BE2C (cell line): Measurements from ENCODE around the gene C22orf39.

Experiments
- DNase-seq: peaks from one replicate; pipeline ENCODE4 v3.0.0-alpha.2; 2020
- H3K27me3 ChIP-seq: fragments of 250-450 bp; sonication (Bioruptor Pico); 2 replicates; pipeline ENCODE4 v1.5.1; 2020; ENCODE audit warnings: mild to moderate bottlenecking
- H3K36me3 ChIP-seq: fragments of 250-450 bp; sonication (Bioruptor Pico); 2 replicates; pipeline ENCODE4 v1.5.1; 2020; ENCODE audit warnings: mild to moderate bottlenecking
- H3K4me1 ChIP-seq: fragments of 250-450 bp; sonication (Bioruptor Pico); 2 replicates; pipeline ENCODE4 v1.5.1; 2020
- H3K4me3 ChIP-seq: 2 replicates; pipeline ENCODE4 v1.5.1; 2011; ENCODE audit warnings: low read depth, low read length
- H3K9me3 ChIP-seq: fragments of 250-450 bp; sonication (Bioruptor Pico); 2 replicates; pipeline ENCODE4 v1.5.1; 2020
- TF ChIP-seq, protein P1 (sequence below): IDR thresholded peaks from 2 replicates; pipeline ENCODE4 v1.5.1; 2012; ENCODE audit warnings: mild to moderate bottlenecking, low read depth, low read length

C22orf39 gene

DNA sequence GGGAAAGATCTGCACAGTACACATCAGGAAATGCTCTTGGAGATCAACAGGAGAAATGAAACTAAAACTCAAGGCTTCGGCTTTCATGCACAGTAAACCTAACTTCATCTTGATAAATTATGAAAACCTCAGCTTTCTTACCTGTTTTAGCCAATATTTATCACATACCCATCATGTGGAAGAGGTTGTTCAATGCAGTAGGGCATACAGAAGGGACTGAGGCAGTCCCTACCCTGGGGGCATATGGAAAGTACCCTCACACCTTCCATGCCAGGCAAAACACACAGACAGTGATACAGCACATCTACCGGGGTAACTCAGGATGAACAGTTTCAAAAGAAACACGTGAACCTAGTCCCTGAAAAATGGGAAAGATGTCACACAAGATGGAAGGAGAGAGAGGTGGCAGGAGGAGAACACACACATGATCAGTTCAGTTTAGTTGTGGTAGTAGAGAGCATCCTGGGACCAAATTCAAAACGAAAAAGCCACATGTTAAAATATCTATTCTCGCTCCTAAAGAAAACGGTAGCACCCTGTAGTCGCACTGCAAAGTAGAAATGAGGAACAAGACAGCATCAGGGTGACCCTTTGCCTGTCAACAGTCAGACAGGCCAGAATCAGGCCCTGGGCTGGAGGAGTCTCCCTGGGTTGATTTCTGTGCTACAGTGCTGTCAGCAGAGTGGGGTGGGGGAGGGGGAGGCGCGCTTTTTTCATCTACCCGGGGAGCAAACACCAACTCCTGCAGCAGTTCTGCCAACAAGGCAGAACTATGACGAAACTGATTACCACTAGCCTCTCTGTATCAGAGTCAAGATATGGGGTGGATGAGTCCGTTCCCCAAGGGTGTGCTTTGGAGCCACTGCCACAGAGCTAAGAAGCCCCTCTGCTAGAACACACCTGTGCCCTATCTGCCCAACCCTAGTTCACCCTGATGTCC is 17.3 kb downstream of the C22orf39 start:
- Histone ChIP-seq H3K9me3 (no peaks in the 10 kb centered on the region), H3K4me1 (0 out of 2 replicates have a peak, but pooled peaks cover 4% of the 10 kb centered on the region)

DNA sequence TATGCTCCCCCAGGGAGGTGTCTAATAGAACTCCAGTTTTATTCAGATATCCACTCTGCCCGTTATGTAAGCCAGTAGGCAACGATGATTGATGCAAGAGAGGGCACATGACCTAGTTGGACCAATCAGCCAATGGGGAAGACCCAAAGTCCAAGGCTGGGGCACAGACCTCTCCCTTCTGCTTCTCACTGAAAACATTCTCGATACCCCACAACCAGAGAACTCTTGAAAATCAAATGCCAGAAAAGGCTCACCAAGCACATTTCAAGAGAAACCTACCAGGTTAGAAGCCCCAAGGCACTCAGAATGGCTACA is 23.4 kb downstream of the C22orf39 start:
- Histone ChIP-seq H3K9me3 (no peaks in the 10 kb centered on the region), H3K4me1 (no peaks in the 10 kb centered on the region), H3K36me3 (peaks cover 18% of the 10 kb centered on the region), H3K27me3 (no peaks in the 10 kb centered on the region), H3K4me3 (no peak overlapping the region)
- DNase-seq: no peak
- TF ChIP-seq, protein P1, sequence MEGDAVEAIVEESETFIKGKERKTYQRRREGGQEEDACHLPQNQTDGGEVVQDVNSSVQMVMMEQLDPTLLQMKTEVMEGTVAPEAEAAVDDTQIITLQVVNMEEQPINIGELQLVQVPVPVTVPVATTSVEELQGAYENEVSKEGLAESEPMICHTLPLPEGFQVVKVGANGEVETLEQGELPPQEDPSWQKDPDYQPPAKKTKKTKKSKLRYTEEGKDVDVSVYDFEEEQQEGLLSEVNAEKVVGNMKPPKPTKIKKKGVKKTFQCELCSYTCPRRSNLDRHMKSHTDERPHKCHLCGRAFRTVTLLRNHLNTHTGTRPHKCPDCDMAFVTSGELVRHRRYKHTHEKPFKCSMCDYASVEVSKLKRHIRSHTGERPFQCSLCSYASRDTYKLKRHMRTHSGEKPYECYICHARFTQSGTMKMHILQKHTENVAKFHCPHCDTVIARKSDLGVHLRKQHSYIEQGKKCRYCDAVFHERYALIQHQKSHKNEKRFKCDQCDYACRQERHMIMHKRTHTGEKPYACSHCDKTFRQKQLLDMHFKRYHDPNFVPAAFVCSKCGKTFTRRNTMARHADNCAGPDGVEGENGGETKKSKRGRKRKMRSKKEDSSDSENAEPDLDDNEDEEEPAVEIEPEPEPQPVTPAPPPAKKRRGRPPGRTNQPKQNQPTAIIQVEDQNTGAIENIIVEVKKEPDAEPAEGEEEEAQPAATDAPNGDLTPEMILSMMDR: no peak

More for the DNA sequence above, 17.3 kb downstream of the C22orf39 start:
- H3K4me3 ChIP-seq: peak overlapping the region; percentile 99
- no peaks in the 10 kb centered on the region for H3K27me3 ChIP-seq
- TF ChIP-seq, protein P1: no peak
- peak; percentile 53 for DNase-seq
- peaks cover 16% of the 10 kb centered on the region for H3K36me3 ChIP-seq

DNA sequence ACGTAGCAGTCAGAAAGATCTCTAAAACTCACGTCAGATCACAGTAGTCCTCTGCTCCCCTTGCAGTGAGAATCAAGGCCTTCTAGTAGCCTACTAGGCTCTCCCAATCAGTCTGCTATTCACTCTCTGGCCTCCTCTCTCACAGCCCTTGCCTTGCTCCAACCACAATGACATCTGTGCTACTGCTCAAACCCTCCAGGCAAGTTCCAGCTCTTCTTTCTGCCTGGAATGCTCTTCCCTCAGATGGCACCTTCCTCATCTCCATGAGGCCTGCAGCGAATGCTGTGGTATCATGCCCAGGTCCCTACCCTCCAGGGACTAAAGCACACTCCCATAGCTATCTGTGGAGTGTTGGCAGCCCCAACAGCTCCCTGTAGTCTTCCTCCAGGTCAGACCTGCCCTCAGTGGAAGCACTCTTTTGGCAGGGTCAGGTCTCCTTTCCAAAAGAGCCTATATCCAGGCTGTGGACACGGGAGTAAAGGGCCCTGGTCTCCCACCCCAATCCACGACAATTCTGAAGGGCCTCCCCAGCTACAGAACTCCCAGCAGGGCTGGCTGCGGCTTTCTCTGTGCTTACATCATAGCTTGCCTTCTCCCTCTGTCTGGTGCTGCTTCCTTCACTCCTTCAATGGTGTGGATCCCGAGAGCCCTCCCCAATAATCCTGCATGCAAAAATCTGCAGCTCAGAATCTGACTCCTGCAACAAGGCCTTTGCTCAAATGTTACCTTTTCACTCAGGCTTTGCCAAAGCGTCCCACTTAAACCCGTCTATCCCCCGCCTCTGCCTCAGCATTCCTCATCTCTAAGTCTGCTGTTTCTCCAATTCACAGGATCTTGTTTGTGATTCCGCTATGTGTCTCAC is 24.8 kb downstream of the C22orf39 start:
- TF ChIP-seq, protein P1: no peak
- Histone ChIP-seq H3K4me3 (no peak overlapping the region), H3K36me3 (peaks cover 14% of the 10 kb centered on the region), H3K27me3 (no peaks in the 10 kb centered on the region), H3K4me1 (no peaks in the 10 kb centered on the region), H3K9me3 (no peaks in the 10 kb centered on the region)
- DNase-seq: no peak

DNA sequence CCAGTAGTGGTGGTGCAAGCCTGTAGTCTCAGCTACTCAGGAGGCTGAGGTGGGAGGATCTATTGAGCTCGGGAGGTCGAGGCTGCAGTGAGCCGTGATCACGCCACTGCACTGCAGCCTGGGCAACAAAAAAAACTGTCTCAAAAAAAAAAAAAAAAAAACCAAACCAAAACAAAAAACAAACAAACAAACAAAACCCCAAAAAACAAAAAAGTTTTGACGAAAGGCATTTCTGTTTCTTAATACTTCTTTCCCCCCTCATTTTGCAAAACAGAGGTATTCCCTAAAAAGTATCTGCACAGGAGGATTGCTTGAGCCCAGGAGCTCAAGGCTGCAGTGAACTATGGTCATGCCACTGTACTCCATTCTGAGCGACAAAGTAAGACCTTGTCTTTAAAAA is 27.2 kb downstream of the C22orf39 start:
- DNase-seq: no peak
- Histone ChIP-seq H3K9me3 (no peaks in the 10 kb centered on the region), H3K4me3 (no peak overlapping the region), H3K27me3 (no peaks in the 10 kb centered on the region), H3K4me1 (no peaks in the 10 kb centered on the region), H3K36me3 (peaks cover 15% of the 10 kb centered on the region)
- TF ChIP-seq, protein P1: no peak

DNA sequence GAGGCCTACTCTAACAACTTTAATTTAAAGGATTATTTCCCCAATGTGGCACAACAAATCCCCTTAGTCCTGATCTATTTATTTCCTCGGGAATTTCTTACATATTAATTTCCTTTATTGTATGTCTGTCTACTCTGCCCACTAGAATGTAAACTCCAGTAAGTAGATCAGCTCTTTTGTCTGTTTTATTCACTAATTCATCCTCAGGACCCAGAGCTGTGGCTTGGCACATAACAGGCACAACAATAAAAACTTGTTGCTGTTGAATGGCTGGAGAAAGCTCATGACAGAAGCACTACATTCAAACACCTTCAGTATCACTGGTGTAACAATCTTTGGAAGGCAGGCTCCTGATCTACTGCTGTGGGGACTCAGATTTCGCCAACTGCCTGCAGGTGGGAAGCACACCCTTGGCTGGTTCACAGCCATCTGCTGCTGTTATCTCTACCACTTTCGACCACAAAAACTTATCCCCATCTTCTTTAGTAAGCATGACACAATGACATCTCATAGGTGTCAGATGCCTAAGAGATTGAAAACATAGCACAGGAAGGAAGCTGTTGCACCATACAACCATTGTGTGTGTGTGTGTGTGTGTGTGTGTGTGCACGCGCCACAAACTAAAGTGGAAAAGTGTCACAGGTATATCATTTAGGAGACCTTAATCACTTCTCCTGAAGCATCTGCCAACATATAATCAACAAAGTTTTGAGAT is 27.9 kb downstream of the C22orf39 start:
- Histone ChIP-seq H3K4me3 (no peak overlapping the region), H3K27me3 (no peaks in the 10 kb centered on the region), H3K36me3 (peaks cover 8% of the 10 kb centered on the region), H3K4me1 (no peaks in the 10 kb centered on the region), H3K9me3 (no peaks in the 10 kb centered on the region)
- no peak for DNase-seq
- TF ChIP-seq, protein P1: no peak
